T-helper 17 cell (primary cell): ENCODE measurements around the gene CENPX. TPM values are rescaled to one million over a fixed set of nuclear protein-coding genes. Genes with fewer than 3 reads are reported as not detected.
A peak's percentile ranks its signal among the peaks of the same experiment; 100 is the strongest.
"Not testable (repeated sequence)": the region's sequence is repeated elsewhere in the genome, so short reads cannot be mapped to it uniquely, and the experiment has no call there.

Experiments
- ATAC-seq: fragments of 150-1000 bp; cut with Tn5 transposase; 2 replicates; pipeline ENCODE4 v1.10.0; 2021; ENCODE audit warnings: mild to moderate bottlenecking, moderate library complexity
- DNase-seq, 3 donors: peaks; one replicate each; pipeline versions ENCODE4 v3.0.0 to v3.0.0-alpha.2; 2020 to 2021
- H3K9me3 ChIP-seq: one replicate; pipeline ENCODE4 v1.7.0; 2013; ENCODE audit warnings: low read length, mild to moderate bottlenecking; ENCODE audit not compliant: control insufficient read depth, poor library complexity, severe bottlenecking
- H3K27ac Mint-ChIP-seq: one replicate; pipeline ENCODE4 v1.8.0; 2022; ENCODE audit warnings: mild to moderate bottlenecking, moderate library complexity, mixed read lengths
- H3K27me3 Mint-ChIP-seq: one replicate; pipeline ENCODE4 v1.8.0; 2022; ENCODE audit warnings: mixed read lengths
- H3K36me3 Mint-ChIP-seq: one replicate; pipeline ENCODE4 v1.8.0; 2022; ENCODE audit warnings: low read depth, mixed read lengths
- H3K4me1 Mint-ChIP-seq: one replicate; pipeline ENCODE4 v1.8.0; 2022; ENCODE audit warnings: mild to moderate bottlenecking, mixed read lengths
- H3K4me3 Mint-ChIP-seq: one replicate; pipeline ENCODE4 v1.8.0; 2022; ENCODE audit warnings: mild to moderate bottlenecking, moderate library complexity, mixed read lengths
- total RNA-seq, 4 donors: library from RNA in 2 of 4; stranded (reverse) in 2 of 4; gene quantifications; one replicate each; pipeline ENCODE4 v1.2.3 and lab custom pipeline; 2022 to 2026

The CENPX gene
- total RNA-seq, 2 donors from 2014 or later: 20.9 to 21.1 TPM

- ATAC-seq: no peak
- DNase-seq: no peak
- H3K4me1 Mint-ChIP-seq: peaks cover 17% of the 10 kb centered on the region
- no peaks in the 10 kb centered on the region for H3K27me3 Mint-ChIP-seq
- H3K9me3 ChIP-seq: no peaks in the 10 kb centered on the region
- peaks cover 8% of the 10 kb centered on the region for H3K36me3 Mint-ChIP-seq
- H3K4me3 Mint-ChIP-seq: no peak overlapping the region
- no peak overlapping the region for H3K27ac Mint-ChIP-seq
Observed at GRCh38 chr17:81983011-81983638, 39.6 kb downstream of the CENPX start.

GRCh38 chr17:81981511-81981910 is 41.2 kb downstream of the CENPX start:
- not testable (repeated sequence) for H3K27ac Mint-ChIP-seq, H3K4me3 Mint-ChIP-seq, H3K27me3 Mint-ChIP-seq, H3K9me3 ChIP-seq, DNase-seq, ATAC-seq, H3K36me3 Mint-ChIP-seq
- H3K4me1 Mint-ChIP-seq: peaks cover 19% of the 10 kb centered on the region

DNA sequence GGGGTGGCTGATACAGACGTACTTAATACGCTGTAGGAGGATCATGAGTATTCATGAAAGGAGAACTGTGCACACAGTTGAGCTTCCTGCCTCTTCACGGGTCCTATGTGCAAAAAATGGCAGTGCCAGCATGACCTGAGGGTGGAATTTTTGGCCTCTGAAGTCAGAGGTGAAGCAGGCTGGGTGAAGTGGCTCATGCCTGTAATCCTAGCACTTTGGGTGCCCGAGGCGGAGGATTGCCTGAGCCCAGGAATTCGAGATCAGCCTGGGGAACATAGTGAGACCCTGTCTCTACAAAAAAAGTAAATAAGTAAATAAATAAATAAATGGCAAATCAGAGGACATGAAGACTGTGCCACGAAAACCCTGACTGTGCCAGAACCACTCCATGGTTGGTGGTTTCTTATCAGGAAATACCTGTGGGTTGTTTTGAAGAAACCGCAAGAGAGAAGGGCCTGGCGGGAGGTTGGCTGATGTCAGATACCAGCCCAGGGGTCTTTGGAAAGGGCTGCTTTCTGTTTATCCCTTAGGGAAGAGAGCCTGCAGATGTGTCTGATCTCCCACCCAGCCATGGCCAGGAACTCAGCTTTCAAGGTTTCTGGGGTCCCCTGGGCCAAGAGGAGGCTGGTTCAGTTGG is 41.9 kb downstream of the CENPX start:
- Mint-ChIP-seq H3K4me3 (peak overlapping the region; percentile 97), H3K27ac (peak overlapping the region; percentile 29)

GRCh38 chr17:81980122-81980521 is 42.6 kb downstream of the CENPX start:
- no peak overlapping the region for H3K27ac Mint-ChIP-seq
- peaks cover 7% of the 10 kb centered on the region for H3K36me3 Mint-ChIP-seq
- H3K4me3 Mint-ChIP-seq: peak overlapping the region; percentile 97
- no peaks in the 10 kb centered on the region for H3K9me3 ChIP-seq
- no peak for ATAC-seq
- DNase-seq: no peak
- peaks cover 24% of the 10 kb centered on the region for H3K4me1 Mint-ChIP-seq
- no peaks in the 10 kb centered on the region for H3K27me3 Mint-ChIP-seq

More for the DNA sequence above, 41.9 kb downstream of the CENPX start:
- no peak for ATAC-seq
- Mint-ChIP-seq H3K27me3 (no peaks in the 10 kb centered on the region), H3K36me3 (peaks cover 8% of the 10 kb centered on the region), H3K4me1 (peaks cover 25% of the 10 kb centered on the region)
- no peaks in the 10 kb centered on the region for H3K9me3 ChIP-seq
- no peak for DNase-seq

- H3K9me3 ChIP-seq: no peaks in the 10 kb centered on the region
- peaks cover 22% of the 10 kb centered on the region for H3K4me1 Mint-ChIP-seq
- H3K27ac Mint-ChIP-seq: peak overlapping the region; percentile 24
- H3K36me3 Mint-ChIP-seq: peaks cover 4% of the 10 kb centered on the region
- H3K4me3 Mint-ChIP-seq: peak overlapping the region; percentile 97
- H3K27me3 Mint-ChIP-seq: no peaks in the 10 kb centered on the region
- DNase-seq (no peak), ATAC-seq (no peak)
Observed at GRCh38 chr17:81978524-81979298, 44.0 kb downstream of the CENPX start.

DNA sequence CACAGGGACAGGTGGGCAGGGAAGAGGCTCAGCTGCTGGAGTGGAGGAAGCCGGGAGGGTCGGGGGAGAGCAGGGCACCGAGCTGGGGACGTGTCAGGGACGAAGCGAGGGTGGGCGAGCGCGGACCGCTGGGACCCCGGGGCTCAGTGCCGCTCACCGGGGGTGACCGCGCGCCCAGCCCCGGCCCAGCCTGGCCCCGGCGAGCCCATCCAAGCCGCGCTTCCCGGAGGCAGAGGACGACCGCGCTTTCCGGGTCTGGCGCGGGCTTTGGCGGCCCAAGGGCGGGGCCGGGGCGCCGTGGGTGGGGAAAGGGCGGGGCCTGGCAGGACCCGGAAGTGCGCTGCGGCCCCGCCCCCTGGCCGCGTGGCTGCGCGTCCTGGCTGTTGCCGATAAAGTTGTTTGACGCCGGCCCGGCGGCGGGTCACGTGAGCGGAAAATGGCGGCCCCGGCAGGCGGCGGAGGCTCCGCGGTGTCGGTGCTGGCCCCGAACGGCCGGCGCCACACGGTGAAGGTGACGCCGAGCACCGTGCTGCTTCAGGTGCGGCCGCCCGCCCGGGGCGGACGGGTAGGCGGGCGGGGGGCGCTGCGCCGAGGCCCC is 45.4 kb downstream of the CENPX start, which contains the start of gene ASPSCR1:
ASPSCR1 (plus strand) TSS at position 419 of the 598 bp plus-strand sequence; CDS start at position 437, 18 bp downstream.
- H3K27me3 Mint-ChIP-seq: no peaks in the 10 kb centered on the region
- peak; percentile 95 for ATAC-seq

DNA sequence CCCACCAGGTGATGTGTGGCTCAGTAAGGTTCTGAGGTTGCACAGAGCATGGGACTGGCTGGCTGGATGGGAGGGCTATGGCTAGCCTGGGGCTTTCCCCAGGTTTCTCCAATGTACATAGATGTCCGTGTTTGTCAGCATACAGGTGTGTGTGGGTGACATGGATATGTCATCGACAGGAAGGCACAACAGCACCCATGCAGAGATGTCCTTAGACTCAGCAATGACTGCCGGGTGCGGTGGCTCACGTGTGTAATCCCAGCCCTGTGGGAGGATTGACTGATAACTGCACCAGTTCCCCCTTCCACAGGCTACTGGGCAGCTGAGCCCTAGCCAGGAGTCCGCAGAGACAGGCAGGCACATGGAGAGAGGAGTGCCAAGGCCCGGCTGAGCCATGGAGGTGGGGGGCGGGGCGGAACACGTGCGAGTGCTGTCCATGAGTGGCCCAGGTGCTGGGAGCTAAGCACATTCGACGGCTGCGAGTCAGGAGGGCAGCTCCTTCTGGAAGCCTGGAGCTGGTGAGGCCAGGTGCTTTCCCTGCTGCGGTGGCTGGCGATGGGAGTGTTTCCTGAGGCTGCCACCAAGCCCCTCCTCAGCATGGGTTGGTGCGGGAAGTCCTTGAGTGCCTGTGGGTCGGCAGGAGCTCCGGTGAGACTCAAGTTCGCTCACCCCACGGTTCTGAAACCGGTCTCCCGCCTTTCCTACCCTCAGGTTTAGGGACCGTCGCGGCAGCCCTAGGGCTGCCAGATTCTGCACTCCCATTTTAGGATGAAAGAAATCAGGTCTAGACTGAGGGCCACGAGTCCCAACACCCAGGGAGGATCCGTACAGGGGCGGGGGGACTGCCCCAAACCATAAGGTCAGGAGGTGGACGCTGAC is 46.1 kb downstream of the CENPX start:
- Mint-ChIP-seq H3K4me1 (peaks cover 18% of the 10 kb centered on the region), H3K4me3 (peak overlapping the region; percentile 97), H3K36me3 (no peaks in the 10 kb centered on the region), H3K27ac (peak overlapping the region; percentile 96), H3K27me3 (no peaks in the 10 kb centered on the region)
- peak; percentile 22 for ATAC-seq
- H3K9me3 ChIP-seq: no peaks in the 10 kb centered on the region
- peak in 1 of 3 donors; percentile 31 for DNase-seq

More for the DNA sequence above, 45.4 kb downstream of the CENPX start, which contains the start of gene ASPSCR1:
- no peaks in the 10 kb centered on the region for H3K9me3 ChIP-seq
- Mint-ChIP-seq H3K27ac (peak within 1 kb of the TSS; percentile 96), H3K4me1 (peaks cover 18% of the 10 kb centered on the region), H3K4me3 (peak within 1 kb of the TSS; percentile 97), H3K36me3 (no peaks in the 10 kb centered on the region)
- peak; percentile 86 to 94 (median 87) for DNase-seq

DNA sequence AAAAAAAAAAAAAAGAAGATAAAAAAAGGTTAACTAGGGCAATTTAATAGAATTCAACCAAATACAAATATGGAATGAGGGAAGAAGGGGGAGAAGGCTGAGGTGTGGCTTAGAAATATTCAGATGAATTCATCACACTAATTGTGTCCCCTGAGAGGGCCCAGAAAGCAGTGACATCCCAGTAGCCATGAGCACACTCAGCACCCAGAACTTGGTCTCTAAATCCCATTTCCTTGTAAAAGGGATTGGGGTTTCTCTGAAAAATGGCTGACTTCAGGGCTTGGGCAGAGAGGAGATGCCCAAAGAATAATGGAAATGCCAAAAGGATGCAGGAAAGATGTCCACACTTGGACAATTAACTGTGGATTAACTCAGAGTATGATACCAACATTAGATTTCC is 49.2 kb downstream of the CENPX start:
- no peak for ATAC-seq
- Mint-ChIP-seq H3K27me3 (no peaks in the 10 kb centered on the region), H3K4me3 (no peak overlapping the region), H3K27ac (no peak overlapping the region), H3K36me3 (no peaks in the 10 kb centered on the region), H3K4me1 (peaks cover 9% of the 10 kb centered on the region)
- DNase-seq: no peak
- H3K9me3 ChIP-seq: no peaks in the 10 kb centered on the region

GRCh38 chr17:81968850-81969812 is 53.5 kb downstream of the CENPX start:
- DNase-seq: no peak
- no peaks in the 10 kb centered on the region for H3K36me3 Mint-ChIP-seq
- no peaks in the 10 kb centered on the region for H3K9me3 ChIP-seq
- no peaks in the 10 kb centered on the region for H3K27me3 Mint-ChIP-seq
- no peak overlapping the region for H3K27ac Mint-ChIP-seq
- peak overlapping the region; percentile 49 for H3K4me3 Mint-ChIP-seq
- H3K4me1 Mint-ChIP-seq: peaks cover 6% of the 10 kb centered on the region
- no peak for ATAC-seq
